Measurements from ENCODE around the gene ELK1. TPM values are rescaled to one million over a fixed set of nuclear protein-coding genes. Genes with fewer than 3 reads are reported as not detected.

The ELK1 gene
- total RNA-seq, 2 donors from 2014 or later, result 23.8 to 33.4 TPM

- Histone ChIP-seq H3K4me1 (ENCODE audit: control insufficient read depth in 1 of 2, low read depth in 2 of 2) (no peaks in the 10 kb centered on the region), H3K36me3 (no peaks in the 10 kb centered on the region), H3K27ac (no peak overlapping the region), H3K9me3 (no peaks in the 10 kb centered on the region), H3K27me3 (replicated peaks; ENCODE audit: insufficient read depth) (no peaks in the 10 kb centered on the region), H3K4me3 (peak overlapping the region; percentile 62)
- no peak for ATAC-seq (ENCODE audit: insufficient number of reproducible peaks, low FRiP score, low read depth)
- no peak for TF ChIP-seq CTCF (IDR thresholded peaks at IDR 0.05)
- no peak for DNase-seq (ENCODE audit: low spot score)
Observed at GRCh38 chrX:47618923-47619485, 31.4 kb downstream of the ELK1 start.

DNA sequence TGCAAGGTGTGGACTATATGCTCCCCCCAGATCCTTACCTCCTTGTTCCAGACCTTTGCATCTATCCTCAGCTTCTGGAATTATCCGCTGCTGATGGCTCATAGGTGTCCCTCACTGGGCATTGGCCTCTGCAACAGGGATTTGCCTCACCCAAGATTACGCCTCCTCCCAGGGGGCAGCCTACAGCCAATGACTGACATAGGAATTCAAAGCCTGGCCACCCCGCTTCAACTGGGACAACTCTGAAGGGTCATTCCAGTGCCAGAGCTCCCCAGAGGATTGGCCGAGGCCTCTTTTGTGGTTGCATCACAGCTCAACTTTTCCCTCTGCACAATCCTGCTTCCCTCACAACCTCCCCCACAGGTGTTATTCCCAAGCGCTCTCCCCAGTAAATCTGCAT lies 35.7 kb downstream of the ELK1 start:
- H3K4me1 ChIP-seq (ENCODE audit: control insufficient read depth in 1 of 2, low read depth in 2 of 2), result no peaks in the 10 kb centered on the region
- no peak overlapping the region for H3K4me3 ChIP-seq
- H3K36me3 ChIP-seq, result no peaks in the 10 kb centered on the region
- ATAC-seq (ENCODE audit: insufficient number of reproducible peaks, low FRiP score, low read depth) (no peak), DNase-seq (ENCODE audit: low spot score) (no peak)
- no peak overlapping the region for H3K27ac ChIP-seq
- no peaks in the 10 kb centered on the region for H3K9me3 ChIP-seq
- no peaks in the 10 kb centered on the region for H3K27me3 ChIP-seq (replicated peaks; ENCODE audit: insufficient read depth)
- TF ChIP-seq CTCF (IDR thresholded peaks at IDR 0.05), result no peak

- H3K9me3 ChIP-seq, result no peaks in the 10 kb centered on the region
- no peak for TF ChIP-seq CTCF (IDR thresholded peaks at IDR 0.05)
- no peak for ATAC-seq (ENCODE audit: insufficient number of reproducible peaks, low FRiP score, low read depth)
- no peaks in the 10 kb centered on the region for H3K4me1 ChIP-seq (ENCODE audit: control insufficient read depth in 1 of 2, low read depth in 2 of 2)
- no peaks in the 10 kb centered on the region for H3K27me3 ChIP-seq (replicated peaks; ENCODE audit: insufficient read depth)
- H3K4me3 ChIP-seq, result no peak overlapping the region
- no peaks in the 10 kb centered on the region for H3K36me3 ChIP-seq
- no peak for DNase-seq (ENCODE audit: low spot score)
- H3K27ac ChIP-seq, result no peak overlapping the region
Observed at GRCh38 chrX:47613082-47613481, 37.3 kb downstream of the ELK1 start.

DNA sequence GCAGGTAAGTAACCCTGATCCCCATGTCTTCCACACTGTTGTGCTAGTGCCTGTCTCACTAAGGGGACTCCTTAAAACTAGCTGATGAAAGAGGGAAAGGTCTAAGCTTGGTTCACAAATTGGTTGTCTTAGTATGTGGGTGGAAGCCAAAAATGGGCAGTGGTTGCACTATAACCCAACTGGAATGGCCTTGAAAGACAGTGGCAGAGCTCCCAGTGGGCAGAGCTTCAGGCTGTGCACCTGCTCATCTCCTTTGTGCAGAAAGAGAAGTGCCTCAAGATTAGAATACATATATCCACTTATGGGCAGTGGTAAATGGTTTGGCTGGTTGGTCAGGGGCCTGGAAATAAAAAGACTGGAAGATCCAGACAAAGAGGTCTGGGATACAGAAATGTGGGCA lies 37.9 kb downstream of the ELK1 start:
- ATAC-seq (ENCODE audit: insufficient number of reproducible peaks, low FRiP score, low read depth) (no peak), DNase-seq (ENCODE audit: low spot score) (no peak)
- Histone ChIP-seq H3K36me3 (no peaks in the 10 kb centered on the region), H3K4me1 (ENCODE audit: control insufficient read depth in 1 of 2, low read depth in 2 of 2) (no peaks in the 10 kb centered on the region), H3K4me3 (no peak overlapping the region), H3K27ac (no peak overlapping the region), H3K27me3 (replicated peaks; ENCODE audit: insufficient read depth) (no peaks in the 10 kb centered on the region), H3K9me3 (no peaks in the 10 kb centered on the region)
- no peak for TF ChIP-seq CTCF (IDR thresholded peaks at IDR 0.05)

- DNase-seq (ENCODE audit: low spot score), result no peak
- Histone ChIP-seq H3K9me3 (no peaks in the 10 kb centered on the region), H3K4me3 (no peak overlapping the region), H3K36me3 (no peaks in the 10 kb centered on the region), H3K4me1 (ENCODE audit: control insufficient read depth in 1 of 2, low read depth in 2 of 2) (no peaks in the 10 kb centered on the region), H3K27me3 (replicated peaks; ENCODE audit: insufficient read depth) (no peaks in the 10 kb centered on the region), H3K27ac (no peak overlapping the region)
- TF ChIP-seq CTCF (IDR thresholded peaks at IDR 0.05), result no peak
- ATAC-seq (ENCODE audit: insufficient number of reproducible peaks, low FRiP score, low read depth), result no peak
Observed at GRCh38 chrX:47611926-47612325, 38.4 kb downstream of the ELK1 start.
